HL-60 (cell line): Measurements from ENCODE around the gene ZMYND12.

Source experiments
- DNase-seq, 2 experiments: peaks; one replicate each; pipeline ENCODE4 v3.0.0-alpha.2; 2010 to 2020; ENCODE audit warnings: low read depth in 1 of 2, low spot score in 1 of 2
- H3K27ac ChIP-seq: fragments of 250-450 bp; sonication (Bioruptor Pico); replicated peaks from 2 replicates; pipeline ENCODE4 v1.5.1; 2020; ENCODE audit warnings: mild to moderate bottlenecking, moderate library complexity
- H3K27me3 ChIP-seq: fragments of 250-450 bp; sonication (Bioruptor Pico); 2 replicates; pipeline ENCODE4 v1.5.1; 2021; ENCODE audit warnings: mild to moderate bottlenecking, moderate library complexity; ENCODE audit not compliant: insufficient read depth, poor library complexity, severe bottlenecking
- H3K4me3 ChIP-seq: replicated peaks from 2 replicates; pipeline ENCODE4 v1.5.1; 2011; ENCODE audit warnings: mild to moderate bottlenecking, control low read depth, low read length; ENCODE audit not compliant: insufficient read depth
- CTCF ChIP-seq: IDR thresholded peaks from one replicate; pipeline ENCODE4 v1.5.1; 2011; ENCODE audit warnings: low read length, control low read depth, inconsistent platforms; ENCODE audit not compliant: insufficient read depth
- GABPA ChIP-seq: IDR thresholded peaks from 2 replicates; pipeline ENCODE4 v1.6.1; 2012; ENCODE audit warnings: low read depth
- POLR2AphosphoS5 ChIP-seq: IDR thresholded peaks from 2 replicates; pipeline ENCODE4 v1.6.1; 2012; ENCODE audit warnings: low read depth
- REST ChIP-seq: IDR thresholded peaks from 2 replicates; pipeline ENCODE4 v1.6.1; 2012; ENCODE audit warnings: low read depth; ENCODE audit not compliant: insufficient replicate concordance
- SPI1 ChIP-seq: IDR thresholded peaks from 2 replicates; pipeline ENCODE4 v1.6.1; 2012; ENCODE audit warnings: low read depth, mild to moderate bottlenecking, borderline replicate concordance

Gene ZMYND12

GRCh38 chr1:42417166-42417565, 38.7 kb downstream of the ZMYND12 start:
- no peaks in the 10 kb centered on the region for H3K27me3 ChIP-seq
- no peak overlapping the region for H3K4me3 ChIP-seq
- TF ChIP-seq GABPA (no peak), CTCF (no peak), SPI1 (no peak), REST (no peak), POLR2AphosphoS5 (no peak)
- DNase-seq, result no peak
- no peak overlapping the region for H3K27ac ChIP-seq

GRCh38 chr1:42414551-42415496, 41.0 kb downstream of the ZMYND12 start:
- TF ChIP-seq SPI1 (no peak), REST (no peak), POLR2AphosphoS5 (no peak), CTCF (no peak), GABPA (no peak)
- no peak overlapping the region for H3K27ac ChIP-seq
- H3K4me3 ChIP-seq, result no peak overlapping the region
- DNase-seq, result no peak
- no peaks in the 10 kb centered on the region for H3K27me3 ChIP-seq

GRCh38 chr1:42403880-42404400, 51.9 kb downstream of the ZMYND12 start:
- DNase-seq, result no peak
- Histone ChIP-seq H3K4me3 (no peak overlapping the region), H3K27ac (no peak overlapping the region), H3K27me3 (peaks cover 2% of the 10 kb centered on the region)
- TF ChIP-seq GABPA, result no peak
- TF ChIP-seq REST, result no peak
- TF ChIP-seq CTCF, result no peak
- no peak for TF ChIP-seq SPI1
- TF ChIP-seq POLR2AphosphoS5, result no peak
